GM12873 (cell line): Measurements from ENCODE around the gene PDGFB.

Experiments
- TF ChIP-seq, protein P1 (sequence below): IDR thresholded peaks from 2 replicates; pipeline ENCODE4 v1.5.1; 2012; ENCODE audit warnings: low read depth, mild to moderate bottlenecking, moderate library complexity, low read length, control low read depth; ENCODE audit not compliant: insufficient read depth; ENCODE audit errors: missing control alignments

The PDGFB gene

GRCh38 chr22:39282645-39283321 is 38.0 kb upstream of the PDGFB start:
- TF ChIP-seq, protein P1, sequence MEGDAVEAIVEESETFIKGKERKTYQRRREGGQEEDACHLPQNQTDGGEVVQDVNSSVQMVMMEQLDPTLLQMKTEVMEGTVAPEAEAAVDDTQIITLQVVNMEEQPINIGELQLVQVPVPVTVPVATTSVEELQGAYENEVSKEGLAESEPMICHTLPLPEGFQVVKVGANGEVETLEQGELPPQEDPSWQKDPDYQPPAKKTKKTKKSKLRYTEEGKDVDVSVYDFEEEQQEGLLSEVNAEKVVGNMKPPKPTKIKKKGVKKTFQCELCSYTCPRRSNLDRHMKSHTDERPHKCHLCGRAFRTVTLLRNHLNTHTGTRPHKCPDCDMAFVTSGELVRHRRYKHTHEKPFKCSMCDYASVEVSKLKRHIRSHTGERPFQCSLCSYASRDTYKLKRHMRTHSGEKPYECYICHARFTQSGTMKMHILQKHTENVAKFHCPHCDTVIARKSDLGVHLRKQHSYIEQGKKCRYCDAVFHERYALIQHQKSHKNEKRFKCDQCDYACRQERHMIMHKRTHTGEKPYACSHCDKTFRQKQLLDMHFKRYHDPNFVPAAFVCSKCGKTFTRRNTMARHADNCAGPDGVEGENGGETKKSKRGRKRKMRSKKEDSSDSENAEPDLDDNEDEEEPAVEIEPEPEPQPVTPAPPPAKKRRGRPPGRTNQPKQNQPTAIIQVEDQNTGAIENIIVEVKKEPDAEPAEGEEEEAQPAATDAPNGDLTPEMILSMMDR: no peak

DNA sequence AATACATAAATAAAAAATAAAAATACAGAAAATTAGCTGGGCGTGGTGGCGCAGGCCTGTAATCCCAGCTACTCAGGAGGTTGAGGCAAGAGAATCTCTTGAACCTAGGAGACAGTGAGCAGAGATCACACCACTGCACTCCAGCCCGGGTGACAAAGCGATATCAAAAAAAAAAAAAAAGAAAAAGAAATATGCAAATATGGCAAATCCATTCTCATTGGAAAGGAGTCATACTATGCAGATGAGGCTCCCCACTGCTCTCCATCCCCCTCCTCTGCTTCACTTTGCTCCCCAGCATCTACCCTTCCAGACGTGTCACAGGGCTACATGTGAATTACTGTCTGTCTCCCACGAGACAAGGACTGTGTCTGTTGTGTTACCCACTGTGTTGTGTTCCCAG is 36.3 kb upstream of the PDGFB start:
- TF ChIP-seq, protein P1: no peak

DNA sequence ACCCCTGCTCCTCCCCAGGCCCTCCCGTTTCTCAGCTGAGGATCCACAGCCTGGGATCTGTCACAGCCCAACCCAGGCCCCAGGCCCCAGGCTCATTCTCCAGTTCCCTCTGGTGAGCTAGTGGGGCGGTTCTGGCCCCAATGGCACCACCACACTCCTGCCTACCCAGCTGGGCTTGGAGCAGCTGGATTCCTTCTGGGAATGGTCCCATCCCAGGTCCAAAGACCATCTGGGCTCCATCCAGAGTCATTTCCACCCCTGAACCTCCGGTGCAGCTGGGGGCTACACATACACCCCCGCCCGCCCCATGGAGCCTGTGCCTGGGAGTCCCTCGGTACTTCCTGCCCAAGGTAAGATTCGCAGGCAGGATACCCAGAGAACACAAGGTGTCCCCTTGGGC is 35.5 kb upstream of the PDGFB start:
- TF ChIP-seq, protein P1: no peak

GRCh38 chr22:39279170-39279850 is 34.5 kb upstream of the PDGFB start:
- TF ChIP-seq, protein P1: no peak

GRCh38 chr22:39278040-39278439 is 33.3 kb upstream of the PDGFB start:
- TF ChIP-seq, protein P1: no peak

DNA sequence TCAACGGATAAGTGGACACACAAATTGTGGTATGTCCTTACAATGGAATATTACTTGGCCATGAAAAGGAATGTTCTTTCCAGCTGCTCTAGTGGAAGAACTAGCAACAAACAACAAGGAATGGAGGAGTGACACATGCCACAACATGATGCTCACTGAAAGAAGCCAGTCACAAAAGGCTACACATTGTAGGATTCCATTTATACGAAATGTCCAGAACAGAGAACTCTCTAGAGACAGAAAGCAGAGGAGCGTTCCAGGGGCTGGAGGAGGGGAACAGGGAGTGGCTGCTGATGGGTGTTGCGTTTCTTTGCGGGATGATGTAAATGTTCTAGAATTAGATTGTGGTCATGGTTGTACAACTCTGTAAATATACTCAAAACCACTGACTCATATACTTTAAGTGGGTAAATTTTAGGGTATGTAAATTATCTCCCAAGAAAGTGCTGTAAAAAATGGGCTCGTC is 32.4 kb upstream of the PDGFB start:
- TF ChIP-seq, protein P1: no peak

- TF ChIP-seq, protein P1: no peak
Observed at GRCh38 chr22:39276440-39277141, 31.8 kb upstream of the PDGFB start.
